ENCODE data around the gene PAPOLB. TPM values are rescaled to one million over a fixed set of nuclear protein-coding genes. Genes with fewer than 3 reads are reported as not detected.
A peak's percentile ranks its signal among the peaks of the same experiment; 100 is the strongest.

PAPOLB gene
- total RNA-seq, 1 donor from 2014 or later, result 0.38 TPM

DNA sequence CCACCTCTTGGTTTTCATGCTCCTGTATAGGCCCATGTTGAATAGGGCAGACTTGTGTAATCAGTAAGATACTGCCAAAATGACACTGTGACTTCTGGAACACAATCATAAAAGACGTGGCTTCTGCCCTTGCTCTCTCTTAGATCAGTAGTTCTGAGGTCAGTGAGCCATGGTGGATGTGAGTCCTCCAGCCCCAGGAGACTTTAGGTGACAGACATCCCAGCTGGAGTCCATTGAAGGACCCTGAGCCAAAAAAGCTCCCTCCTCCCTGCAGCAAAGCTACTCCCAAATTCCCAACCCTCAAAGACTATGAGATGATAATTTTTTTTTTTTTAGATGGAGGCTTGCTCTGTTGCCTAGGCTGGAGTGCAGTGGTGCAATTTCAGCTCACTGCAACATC, 24.8 kb upstream of the PAPOLB start:
- intact Hi-C loops (cut with DNase I), result loop anchor here (10.0 kb wide), 1 partner anchor 52 kb away; no protein-coding TSS in a partner anchor
- H3K36me3 ChIP-seq, result no peaks in the 10 kb centered on the region
- H3K4me1 ChIP-seq, result no peaks in the 10 kb centered on the region
- DNase-seq (no peak), ATAC-seq (no peak)
- H3K4me3 ChIP-seq, result no peak overlapping the region
- H3K27ac ChIP-seq, result no peak overlapping the region
- TF ChIP-seq, protein P1, sequence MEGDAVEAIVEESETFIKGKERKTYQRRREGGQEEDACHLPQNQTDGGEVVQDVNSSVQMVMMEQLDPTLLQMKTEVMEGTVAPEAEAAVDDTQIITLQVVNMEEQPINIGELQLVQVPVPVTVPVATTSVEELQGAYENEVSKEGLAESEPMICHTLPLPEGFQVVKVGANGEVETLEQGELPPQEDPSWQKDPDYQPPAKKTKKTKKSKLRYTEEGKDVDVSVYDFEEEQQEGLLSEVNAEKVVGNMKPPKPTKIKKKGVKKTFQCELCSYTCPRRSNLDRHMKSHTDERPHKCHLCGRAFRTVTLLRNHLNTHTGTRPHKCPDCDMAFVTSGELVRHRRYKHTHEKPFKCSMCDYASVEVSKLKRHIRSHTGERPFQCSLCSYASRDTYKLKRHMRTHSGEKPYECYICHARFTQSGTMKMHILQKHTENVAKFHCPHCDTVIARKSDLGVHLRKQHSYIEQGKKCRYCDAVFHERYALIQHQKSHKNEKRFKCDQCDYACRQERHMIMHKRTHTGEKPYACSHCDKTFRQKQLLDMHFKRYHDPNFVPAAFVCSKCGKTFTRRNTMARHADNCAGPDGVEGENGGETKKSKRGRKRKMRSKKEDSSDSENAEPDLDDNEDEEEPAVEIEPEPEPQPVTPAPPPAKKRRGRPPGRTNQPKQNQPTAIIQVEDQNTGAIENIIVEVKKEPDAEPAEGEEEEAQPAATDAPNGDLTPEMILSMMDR (IDR thresholded peaks at IDR 0.05), result no peak
- no peaks in the 10 kb centered on the region for H3K9me3 ChIP-seq
- H3K27me3 ChIP-seq, result no peaks in the 10 kb centered on the region

DNA sequence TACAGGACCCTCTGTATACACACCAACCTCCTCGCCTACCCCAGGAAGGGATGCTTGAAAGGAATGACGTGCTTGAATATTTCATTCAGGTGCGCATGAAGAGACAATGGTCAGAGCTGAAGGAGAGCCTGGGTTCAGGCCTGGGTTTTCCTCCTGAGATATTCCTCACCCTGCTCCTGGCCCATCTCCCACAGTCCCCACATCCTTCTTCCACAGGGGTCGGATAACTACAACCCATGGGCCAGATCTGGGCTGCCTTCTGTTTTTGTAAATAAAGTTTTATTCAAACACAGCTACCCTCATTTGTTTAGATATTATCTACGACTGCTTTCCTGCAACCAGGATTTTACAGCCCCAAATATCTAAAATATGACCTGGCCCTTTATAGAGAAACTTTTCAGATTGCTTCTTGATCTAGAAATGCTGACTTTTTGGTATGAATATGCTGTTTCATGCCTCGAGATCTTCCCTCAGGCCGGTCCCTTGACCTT, 23.5 kb upstream of the PAPOLB start:
- H3K27ac ChIP-seq, result no peak overlapping the region
- no peaks in the 10 kb centered on the region for H3K9me3 ChIP-seq
- no peaks in the 10 kb centered on the region for H3K27me3 ChIP-seq
- H3K4me3 ChIP-seq, result no peak overlapping the region
- no peaks in the 10 kb centered on the region for H3K4me1 ChIP-seq
- DNase-seq, result no peak
- ATAC-seq, result no peak
- intact Hi-C loops (cut with DNase I), result loop anchor here (10.0 kb wide), 1 partner anchor 51 kb away; no protein-coding TSS in a partner anchor
- H3K36me3 ChIP-seq, result no peaks in the 10 kb centered on the region
- TF ChIP-seq, protein P1 (IDR thresholded peaks at IDR 0.05), result no peak

DNA sequence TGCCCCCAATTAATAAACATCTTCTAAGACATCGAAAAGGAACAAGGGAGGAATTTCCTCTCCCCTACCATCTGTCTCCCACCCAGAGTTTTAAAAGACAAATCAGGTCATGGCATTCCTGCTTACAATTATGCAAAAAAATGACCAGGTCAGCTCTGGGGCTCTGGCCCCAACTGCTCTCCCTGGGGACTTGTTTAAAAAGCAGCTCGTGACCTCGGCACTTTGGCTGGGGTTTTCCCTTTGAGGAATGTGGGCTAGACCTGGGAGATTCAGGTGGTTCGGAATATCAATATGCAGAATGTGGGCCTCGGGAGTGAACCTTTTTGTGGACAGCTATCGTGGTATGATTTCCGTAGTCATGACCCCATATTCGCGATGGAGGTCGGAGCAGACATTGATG, 22.3 kb upstream of the PAPOLB start:
- Histone ChIP-seq H3K27ac (no peak overlapping the region), H3K4me3 (no peak overlapping the region), H3K9me3 (no peaks in the 10 kb centered on the region), H3K4me1 (no peaks in the 10 kb centered on the region), H3K36me3 (no peaks in the 10 kb centered on the region), H3K27me3 (no peaks in the 10 kb centered on the region)
- intact Hi-C loops (cut with DNase I), result loop anchor here (10.0 kb wide), 1 partner anchor 49 kb away; no protein-coding TSS in a partner anchor
- TF ChIP-seq, protein P1 (IDR thresholded peaks at IDR 0.05), result no peak
- ATAC-seq (no peak), DNase-seq (no peak)

DNA sequence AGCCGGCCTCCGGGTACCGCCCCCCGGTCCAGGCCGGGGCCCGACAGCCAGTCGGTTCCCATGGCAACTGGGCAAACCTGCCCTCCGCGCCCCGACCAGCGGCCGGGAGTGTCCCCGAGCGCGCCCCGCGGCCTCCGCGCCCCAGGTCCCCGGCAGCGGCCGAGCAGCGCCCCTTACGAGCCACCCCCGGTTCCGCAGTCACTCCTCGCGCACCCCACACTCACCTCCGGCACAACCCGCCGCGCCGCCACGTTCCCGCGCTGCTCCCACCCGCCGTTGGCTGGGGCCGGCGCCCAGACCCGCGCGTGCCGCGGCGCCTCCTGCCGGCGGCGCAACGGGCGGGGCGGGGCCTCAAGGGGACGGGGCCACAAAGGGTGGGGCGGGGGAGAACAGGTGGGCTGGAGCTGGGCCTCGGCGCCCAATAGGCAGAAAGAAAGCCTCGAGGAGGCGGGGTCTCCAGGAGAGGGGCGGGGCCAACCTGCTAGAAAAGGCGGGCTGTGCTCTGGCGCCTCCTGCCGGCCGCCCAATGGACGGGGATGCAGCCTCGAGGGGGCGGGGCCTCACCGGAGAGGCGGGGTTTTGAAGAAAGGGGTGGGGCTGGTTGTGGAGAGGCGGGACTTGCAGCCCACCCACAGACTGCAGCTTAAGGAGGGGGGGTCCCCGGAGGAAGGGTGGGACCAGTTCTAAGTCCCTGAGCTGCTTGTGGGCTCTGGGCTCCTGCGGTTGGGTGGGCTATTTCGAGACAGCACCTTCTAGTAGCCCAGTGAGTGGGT, 21.7 kb upstream of the PAPOLB start, which contains the start of gene RADIL:
RADIL (minus strand) TSS at position 345 of the 773 bp plus-strand sequence. CDS start 5,577 bp downstream, outside the sequence.
- no peaks in the 10 kb centered on the region for H3K9me3 ChIP-seq
- intact Hi-C loops (cut with DNase I), result loop anchor here (10.0 kb wide), 1 partner anchor 49 kb away; no protein-coding TSS in a partner anchor
- ATAC-seq, result peak; percentile 96
- H3K4me1 ChIP-seq, result no peaks in the 10 kb centered on the region
- peak within 1 kb of the TSS; percentile 60 for H3K4me3 ChIP-seq
- H3K27me3 ChIP-seq, result no peaks in the 10 kb centered on the region
- TF ChIP-seq, protein P1 (IDR thresholded peaks at IDR 0.05), result peak; percentile 86
- H3K36me3 ChIP-seq, result no peaks in the 10 kb centered on the region
- peak within 1 kb of the TSS; percentile 74 for H3K27ac ChIP-seq
- DNase-seq, result peak; percentile 96

DNA sequence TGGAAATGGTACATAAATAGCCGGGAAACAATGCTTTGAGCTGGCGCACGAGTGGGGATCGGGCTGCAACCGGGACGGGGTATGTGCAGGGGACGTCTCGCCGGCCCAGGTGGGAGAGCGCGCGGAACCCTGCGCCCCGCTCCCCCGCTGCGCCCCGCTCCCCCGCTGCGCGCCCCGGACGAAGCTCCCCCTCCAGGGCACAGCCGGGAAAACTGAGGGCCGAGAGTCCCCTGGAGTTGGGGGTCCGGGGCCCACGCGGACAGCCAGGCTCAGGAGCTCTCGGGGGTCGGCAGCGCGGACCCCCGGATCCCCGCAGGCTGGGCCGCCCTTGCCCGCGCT, 21.2 kb upstream of the PAPOLB start:
- Histone ChIP-seq H3K9me3 (no peaks in the 10 kb centered on the region), H3K36me3 (no peaks in the 10 kb centered on the region), H3K4me1 (no peaks in the 10 kb centered on the region), H3K4me3 (peak overlapping the region; percentile 60), H3K27ac (peak overlapping the region; percentile 74), H3K27me3 (no peaks in the 10 kb centered on the region)
- DNase-seq (no peak), ATAC-seq (no peak)
- TF ChIP-seq, protein P1 (IDR thresholded peaks at IDR 0.05), result no peak
- intact Hi-C loops (cut with DNase I), result loop anchor here (10.0 kb wide), 1 partner anchor 48 kb away; no protein-coding TSS in a partner anchor
